Body of pancreas (tissue), 4 donors: Measurements from ENCODE around the gene CENPVL3.

Experiments
- CTCF ChIP-seq, 7 experiments: fragments of 450-650 bp in 4 of 7; fragments of 200-600 bp in 3 of 7; sonication (generic) in 3 of 7; IDR thresholded peaks; one replicate each; pipeline ENCODE4 v1.5.1; 2016 to 2019; ENCODE audit warnings: antibody characterized with exemption in 7 of 7
- POLR2A ChIP-seq, 3 donors: fragments of 450-650 bp; IDR thresholded peaks; one replicate each; pipeline ENCODE4 v1.6.1; 2016; ENCODE audit warnings: antibody characterized with exemption in 3 of 3, mild to moderate bottlenecking in 2 of 3

GRCh38 chrX:51569561-51569960 lies 49.2 kb downstream of the CENPVL3 start:
- TF ChIP-seq CTCF (IDR thresholded peaks at IDR 0.05) (no peak), POLR2A (IDR thresholded peaks at IDR 0.05) (no peak)
